ENCODE measurements around the gene BIN1.

BIN1 gene

DNA sequence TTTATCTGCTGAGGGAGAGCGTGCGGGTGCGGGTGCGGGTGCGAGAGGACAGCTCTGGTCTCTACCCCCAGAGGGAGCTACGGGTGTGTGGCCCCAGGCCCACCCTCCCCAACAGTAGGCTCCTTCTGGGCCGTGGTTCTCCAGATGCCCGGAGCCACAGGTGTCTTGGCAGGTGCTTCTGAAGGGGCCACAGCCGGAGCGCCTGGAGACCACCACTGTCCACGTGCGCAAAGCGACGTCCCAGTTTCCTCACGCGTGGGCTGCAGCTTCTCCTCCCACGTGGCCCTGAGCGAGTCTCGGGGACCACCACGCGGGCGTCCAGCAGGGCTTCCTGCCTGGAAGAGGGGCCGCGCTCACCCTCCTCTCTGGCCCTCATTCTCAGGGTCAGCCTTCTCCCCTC, 90.6 kb downstream of the BIN1 start:
- DNase-seq, result no peak

DNA sequence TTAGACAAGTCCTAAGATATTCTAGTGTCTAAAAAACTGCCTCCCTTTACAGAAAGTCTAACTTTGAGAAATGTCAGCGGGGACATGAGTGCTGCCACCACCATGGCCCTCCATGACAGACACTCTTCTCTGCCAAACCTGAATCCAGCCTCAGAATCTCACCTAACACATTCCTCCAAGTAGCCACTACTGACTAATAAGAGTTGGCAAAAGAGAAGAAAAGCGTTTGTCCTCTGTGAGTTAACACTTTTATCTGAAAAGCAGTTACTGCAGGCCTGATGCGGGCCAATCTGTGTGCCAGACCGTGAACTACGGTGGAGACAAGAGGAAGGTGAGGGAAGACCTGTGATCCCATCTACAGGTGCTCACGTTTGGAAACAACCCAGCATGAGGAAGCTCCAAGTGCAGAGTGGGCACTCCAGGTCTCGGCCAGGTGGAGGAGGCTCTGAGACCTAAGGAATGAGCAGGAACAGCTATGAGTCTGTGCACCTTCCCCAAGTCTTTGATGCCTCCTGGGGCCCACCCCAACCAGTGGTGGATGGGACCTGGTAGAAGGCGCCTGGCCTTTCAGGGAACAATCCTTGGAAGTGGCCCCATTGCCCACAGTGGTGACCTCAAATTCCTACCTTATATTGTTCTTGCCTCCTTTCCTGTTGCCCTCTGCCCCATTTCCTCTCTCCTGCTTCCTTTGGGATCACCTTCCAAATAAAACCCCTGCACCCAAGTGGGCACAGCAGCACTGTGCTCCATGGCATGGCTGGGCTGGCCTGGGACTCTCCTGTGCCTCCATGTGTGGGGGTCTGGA, 91.6 kb downstream of the BIN1 start:
- DNase-seq, result no peak

DNA sequence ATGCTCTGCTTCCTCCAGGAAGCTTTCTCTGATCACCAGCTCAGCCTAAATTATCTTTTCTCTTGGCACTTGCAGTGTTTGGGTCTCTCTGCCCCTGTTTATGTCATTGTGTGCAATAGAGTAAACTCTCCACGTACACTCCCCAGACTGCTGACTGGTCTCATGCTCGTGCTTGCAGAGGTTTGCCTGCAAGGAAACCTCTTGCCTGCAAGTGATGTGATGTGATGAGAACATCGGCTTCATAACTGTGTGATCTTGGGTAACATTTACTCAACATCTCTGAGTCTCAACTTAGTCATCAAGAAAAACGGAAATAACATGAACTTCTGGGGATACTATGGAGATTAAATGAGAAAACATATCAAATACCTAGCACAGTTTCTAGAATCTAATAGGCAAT, 92.3 kb downstream of the BIN1 start:
- DNase-seq, result no peak

- no peak for DNase-seq
Measured at GRCh38 chr2:127014224-127014623, 92.7 kb downstream of the BIN1 start.

- DNase-seq, result no peak
Measured at GRCh38 chr2:127012868-127013267, 94.1 kb downstream of the BIN1 start.

DNA sequence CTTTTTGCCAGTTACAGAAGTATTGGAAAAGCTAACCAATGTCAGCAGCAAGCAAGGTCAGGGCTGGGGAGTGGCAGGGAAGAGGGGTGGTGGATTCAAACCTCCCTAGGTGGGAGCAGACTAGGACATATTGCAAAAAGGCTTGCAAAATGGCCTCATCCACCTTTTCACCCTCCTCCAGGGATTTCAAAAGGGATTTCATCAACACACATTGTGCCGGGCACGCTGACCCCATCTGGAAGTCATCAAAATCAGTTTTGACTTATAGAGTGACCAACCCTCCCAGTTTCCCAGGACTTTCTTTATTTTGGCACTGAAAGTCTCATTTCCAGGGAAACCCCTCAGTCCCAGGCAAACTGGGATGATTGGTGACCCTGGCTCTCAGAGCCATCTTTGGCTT, 94.7 kb downstream of the BIN1 start:
- no peak for DNase-seq

DNA sequence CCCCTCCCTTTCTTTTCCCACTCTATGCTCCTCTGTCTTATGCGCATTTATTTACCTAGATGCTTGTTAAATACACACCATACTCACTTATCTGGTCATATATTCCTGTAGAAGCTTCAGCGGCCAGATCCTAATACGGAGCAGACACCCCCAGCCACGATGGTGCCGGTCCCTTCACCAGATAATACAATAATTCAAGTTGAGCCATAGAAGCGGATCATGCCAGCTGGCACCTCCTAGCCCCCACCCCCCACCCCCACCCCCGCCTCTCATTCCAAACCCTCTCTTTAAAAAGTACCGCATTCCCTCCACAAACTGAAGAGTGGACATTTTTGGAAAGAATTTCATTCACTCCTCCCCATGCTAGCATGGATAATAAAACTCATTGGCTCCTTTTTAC, 95.2 kb downstream of the BIN1 start:
- no peak for DNase-seq

DNA sequence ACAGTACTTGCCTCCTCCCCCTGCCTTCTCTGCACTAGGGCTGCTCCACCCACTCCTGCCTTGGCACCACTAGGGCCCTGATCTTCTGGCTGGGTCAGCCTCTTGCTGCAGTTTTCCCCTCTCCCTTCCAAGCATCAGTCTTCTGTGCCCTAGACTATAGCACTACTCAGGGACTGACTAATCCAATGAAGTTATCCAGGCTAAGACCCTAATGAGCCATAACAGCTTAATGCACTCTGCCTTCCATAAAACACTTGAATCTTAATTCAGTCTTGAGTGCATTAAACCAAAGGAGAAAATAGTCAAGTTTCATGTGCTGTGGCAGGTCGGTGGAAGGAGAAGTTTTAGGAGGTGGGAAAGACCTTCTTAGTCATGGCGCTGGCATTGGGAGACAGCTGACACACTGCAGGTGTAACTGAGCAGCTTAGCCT, 95.7 kb downstream of the BIN1 start:
- DNase-seq, result no peak

DNA sequence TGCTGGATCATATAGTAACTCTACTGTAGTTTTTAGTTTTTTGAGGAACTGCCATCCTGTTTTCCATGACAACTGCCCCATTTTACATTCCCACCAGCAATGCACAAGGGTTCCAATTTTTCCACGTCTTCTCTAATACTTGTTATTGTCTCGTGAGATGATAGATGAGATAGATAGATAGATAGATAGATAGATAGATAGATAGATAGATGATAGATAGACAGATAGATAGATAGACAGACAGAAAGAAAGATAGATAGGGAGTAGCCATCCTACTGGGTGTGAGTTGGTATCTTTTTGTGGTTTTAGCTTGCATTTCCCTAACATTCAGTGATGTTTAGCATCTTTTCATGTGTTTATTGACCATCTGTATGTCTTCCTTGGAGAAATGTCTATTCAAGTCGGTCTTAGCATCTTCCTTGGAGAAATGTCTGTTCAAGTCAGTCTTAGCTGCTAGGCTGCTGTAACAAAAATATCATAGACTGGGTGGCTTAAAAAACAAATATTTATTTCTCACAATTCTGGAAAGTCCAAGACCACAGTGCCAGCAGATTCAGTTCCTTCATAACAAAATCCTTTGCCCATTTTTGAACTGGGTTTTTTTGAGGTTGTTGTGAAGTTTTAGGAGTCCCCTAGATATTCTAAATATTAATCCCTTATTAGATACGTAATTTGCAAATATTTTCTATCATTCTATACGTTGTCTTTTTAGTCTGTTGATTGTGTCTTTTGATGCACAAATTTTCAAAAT, 98.5 kb downstream of the BIN1 start:
- no peak for DNase-seq

GRCh38 chr2:127007652-127008051, 99.3 kb downstream of the BIN1 start:
- DNase-seq, result no peak

GRCh38 chr2:127006962-127007361, 100.0 kb downstream of the BIN1 start:
- DNase-seq, result no peak

DNA sequence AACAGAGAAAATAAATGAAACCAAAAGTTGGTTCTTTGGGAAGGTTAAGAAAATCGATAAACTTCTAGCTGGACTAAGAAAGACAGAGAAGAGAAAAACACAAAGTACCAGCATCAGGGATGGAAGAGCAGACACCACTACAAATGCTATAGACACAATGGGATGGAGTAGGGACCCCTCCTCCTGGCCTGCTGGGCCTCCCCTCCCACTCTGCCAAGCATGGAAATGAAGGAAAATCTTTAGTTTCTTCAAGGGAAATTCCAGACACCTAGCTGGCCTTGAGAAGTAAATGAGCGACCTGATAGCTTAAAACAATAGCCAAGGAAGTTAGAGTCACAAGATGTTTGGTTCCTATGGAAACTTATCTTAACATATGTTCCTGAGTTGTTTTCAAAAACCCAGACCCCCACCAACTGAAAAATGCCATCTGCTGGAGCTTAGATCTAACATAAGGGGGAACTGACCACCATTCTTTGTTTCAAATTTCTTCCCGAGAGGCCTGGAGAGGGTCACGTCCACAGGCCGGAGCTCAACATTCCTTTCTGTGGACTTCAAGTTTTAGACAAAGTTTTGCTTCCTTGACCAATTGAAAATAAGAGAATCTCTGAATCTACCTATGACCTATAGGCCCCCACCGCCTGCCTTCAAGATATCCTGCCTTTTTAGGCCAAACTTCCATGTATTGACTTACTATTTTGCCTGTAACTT, 101.9 kb downstream of the BIN1 start:
- DNase-seq, result no peak

- no peak for DNase-seq
Measured at GRCh38 chr2:127003070-127003800, 103.7 kb downstream of the BIN1 start.

DNA sequence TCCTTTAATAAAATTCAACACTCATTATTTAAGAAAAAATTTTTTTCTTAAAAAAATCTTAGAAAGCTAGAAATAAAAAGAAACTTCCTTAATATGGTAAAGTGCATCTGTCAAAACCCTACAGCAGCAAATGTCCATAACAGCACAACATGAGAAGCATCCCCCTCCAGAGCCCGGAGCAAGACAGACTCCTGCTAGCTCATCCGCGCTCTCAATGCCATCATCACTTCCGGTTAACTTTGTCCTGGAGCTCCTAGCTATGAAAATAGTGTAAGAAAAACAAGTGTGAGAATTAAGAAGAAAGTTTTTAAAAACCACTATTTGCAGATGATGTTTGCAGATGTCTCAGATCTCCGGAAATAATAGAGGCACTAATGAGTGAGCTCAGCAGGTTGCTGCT, 105.2 kb downstream of the BIN1 start:
- no peak for DNase-seq

DNA sequence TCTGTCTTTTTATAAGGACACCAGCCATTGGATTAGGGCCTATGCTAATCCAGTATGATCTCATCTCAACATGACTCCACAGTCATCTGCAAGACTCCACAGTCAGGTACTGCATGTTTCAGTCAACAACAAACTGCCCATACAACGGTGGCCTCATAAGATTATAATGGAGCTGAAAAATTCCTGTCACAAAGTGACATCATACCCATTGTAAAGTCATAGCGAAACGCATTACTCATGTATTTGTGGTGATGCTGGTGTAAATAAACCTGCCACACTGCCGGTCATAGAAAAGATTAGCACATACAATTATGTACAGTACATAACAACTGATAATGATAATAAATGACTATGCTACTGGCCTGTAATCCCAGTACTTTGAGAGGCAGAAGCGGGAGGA, 106.0 kb downstream of the BIN1 start:
- DNase-seq, result no peak

- no peak for DNase-seq
Measured at GRCh38 chr2:127000194-127000593, 106.8 kb downstream of the BIN1 start.

DNA sequence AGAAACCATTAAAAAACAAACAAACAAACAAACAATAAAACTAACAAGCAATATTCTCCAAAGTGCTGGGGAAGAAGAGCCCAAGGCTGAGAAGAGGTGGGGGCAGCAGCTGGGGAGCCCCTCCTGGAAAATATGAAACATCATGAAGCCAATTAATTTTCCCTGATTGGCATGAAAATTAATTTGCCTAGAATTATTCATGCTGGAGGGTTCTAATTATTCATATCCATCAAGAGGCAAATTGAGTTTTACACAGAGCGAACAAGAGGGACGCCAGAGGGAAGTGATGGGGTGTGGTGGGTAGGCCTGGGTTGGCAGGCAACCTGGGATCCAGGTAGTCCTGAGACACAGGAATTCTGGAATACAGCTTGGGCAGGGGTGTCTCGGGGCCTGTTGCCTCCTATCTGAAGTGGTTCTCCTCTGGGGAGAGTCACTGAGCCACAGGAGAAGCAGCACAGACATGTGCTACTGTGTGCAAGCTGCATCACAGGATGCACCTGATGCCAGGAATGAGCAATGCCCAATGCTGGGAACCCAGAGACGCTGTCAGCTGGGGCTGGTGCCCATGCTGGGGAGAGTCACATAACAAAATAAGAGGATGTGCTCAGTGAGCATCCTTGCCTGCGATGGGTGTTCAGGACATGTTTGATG, 107.7 kb downstream of the BIN1 start:
- no peak for DNase-seq

DNA sequence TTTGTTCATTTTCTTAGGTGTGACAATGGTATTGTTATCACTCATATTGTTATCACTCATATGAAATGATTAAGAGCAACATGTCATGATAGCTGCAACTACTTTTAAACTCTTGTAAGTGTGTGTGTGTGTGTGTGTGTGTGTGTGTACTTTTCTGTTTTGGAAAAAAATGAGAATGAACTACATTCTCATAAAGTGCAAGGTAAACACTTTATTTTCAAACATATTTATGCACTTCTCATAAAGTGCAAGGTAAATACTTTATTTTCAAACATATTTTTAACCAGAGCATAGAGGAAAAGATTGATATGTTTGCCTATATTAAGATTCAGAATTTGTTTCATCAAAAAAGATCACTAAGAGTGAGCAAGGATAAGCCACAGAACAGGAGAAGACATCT, 108.5 kb downstream of the BIN1 start:
- DNase-seq, result no peak

All from activated gamma-delta T cell treated with Interleukin-2 at 50 U/mL for 16 hours (primary cell).